H9 (cell line): ENCODE results near the gene TET3. TPM values are rescaled to one million over a fixed set of nuclear protein-coding genes. Genes with fewer than 3 reads are reported as not detected.
"Not testable (repeated sequence)": the region's sequence is repeated elsewhere in the genome, so short reads cannot be mapped to it uniquely, and the experiment has no call there.

Experiments
- DNase-seq: peaks from one replicate; pipeline ENCODE4 v3.0.0-alpha.2; 2017
- H2AFZ ChIP-seq: one replicate; pipeline ENCODE4 v1.6.1; 2013; ENCODE audit warnings: mild to moderate bottlenecking, low read length, control low read depth, moderate library complexity
- H2AK5ac ChIP-seq: 2 replicates; pipeline ENCODE4 v1.6.1; 2013; ENCODE audit warnings: low read length, control low read depth, mixed read lengths; ENCODE audit not compliant: insufficient read length
- H2BK120ac ChIP-seq: one replicate; pipeline ENCODE4 v1.6.1; 2013; ENCODE audit warnings: low read depth, mild to moderate bottlenecking, low read length, control low read depth, inconsistent platforms; ENCODE audit not compliant: poor library complexity, severe bottlenecking
- H2BK12ac ChIP-seq: 2 replicates; pipeline ENCODE4 v1.6.1; 2013; ENCODE audit warnings: low read length, control low read depth, mixed read lengths, low read depth; ENCODE audit not compliant: insufficient read length
- H2BK15ac ChIP-seq: 2 replicates; pipeline ENCODE4 v1.6.1; 2013; ENCODE audit warnings: low read depth, low read length, control low read depth
- H2BK20ac ChIP-seq: one replicate; pipeline ENCODE4 v1.6.1; 2013; ENCODE audit warnings: low read depth, mild to moderate bottlenecking, low read length, control low read depth, inconsistent platforms; ENCODE audit not compliant: poor library complexity, severe bottlenecking
- H2BK5ac ChIP-seq: 2 replicates; pipeline ENCODE4 v1.6.1; 2013; ENCODE audit warnings: low read length, control low read depth, mixed read lengths; ENCODE audit not compliant: insufficient read length
- H3K14ac ChIP-seq: 2 replicates; pipeline ENCODE4 v1.6.1; 2013; ENCODE audit warnings: low read length, control low read depth; ENCODE audit not compliant: insufficient read depth
- H3K18ac ChIP-seq: 2 replicates; pipeline ENCODE4 v1.6.1; 2013; ENCODE audit warnings: low read depth, mild to moderate bottlenecking, mixed read lengths, low read length, control low read depth; ENCODE audit not compliant: insufficient read length
- H3K23ac ChIP-seq: 2 replicates; pipeline ENCODE4 v1.6.1; 2013; ENCODE audit warnings: low read length, control low read depth, mixed read lengths, low read depth; ENCODE audit not compliant: insufficient read length
- H3K23me2 ChIP-seq: 2 replicates; pipeline ENCODE4 v1.6.1; 2013; ENCODE audit warnings: low read depth, mild to moderate bottlenecking, mixed read lengths, low read length, control low read depth; ENCODE audit not compliant: insufficient read length, poor library complexity, severe bottlenecking
- H3K27ac ChIP-seq: 2 replicates; pipeline ENCODE4 v1.5.1; 2013; ENCODE audit warnings: low read length, control low read depth, mixed read lengths, low read depth; ENCODE audit not compliant: insufficient read length
- H3K27me3 ChIP-seq: 2 replicates; pipeline ENCODE4 v1.6.1; 2013; ENCODE audit warnings: low read length, control low read depth, inconsistent platforms; ENCODE audit not compliant: insufficient read depth
- H3K4ac ChIP-seq: 2 replicates; pipeline ENCODE4 v1.6.1; 2013; ENCODE audit warnings: low read depth, mild to moderate bottlenecking, control low read depth, inconsistent platforms, low read length, moderate library complexity
- H3K4me1 ChIP-seq: 2 replicates; pipeline ENCODE4 v1.6.1; 2013; ENCODE audit warnings: low read length, control low read depth, inconsistent platforms; ENCODE audit not compliant: insufficient read depth
- H3K4me2 ChIP-seq: 2 replicates; pipeline ENCODE4 v1.6.1; 2013; ENCODE audit warnings: low read length, control low read depth, mixed read lengths; ENCODE audit not compliant: insufficient read length, insufficient read depth
- H3K56ac ChIP-seq: 2 replicates; pipeline ENCODE4 v1.6.1; 2013; ENCODE audit warnings: low read depth, mild to moderate bottlenecking, mixed read lengths, low read length, control low read depth; ENCODE audit not compliant: insufficient read length
- H3K79me1 ChIP-seq: 2 replicates; pipeline ENCODE4 v1.6.1; 2013; ENCODE audit warnings: low read depth, mild to moderate bottlenecking, moderate library complexity, low read length, control low read depth, inconsistent platforms; ENCODE audit not compliant: insufficient read depth, poor library complexity, severe bottlenecking
- H3K79me2 ChIP-seq: 2 replicates; pipeline ENCODE4 v1.6.1; 2013; ENCODE audit warnings: low read length, control low read depth, inconsistent platforms; ENCODE audit not compliant: insufficient read depth
- H3K9ac ChIP-seq: 2 replicates; pipeline ENCODE4 v1.6.1; 2013; ENCODE audit warnings: low read length, control low read depth, mixed read lengths; ENCODE audit not compliant: insufficient read length; ENCODE audit errors: extremely low read depth
- H3K9me3 ChIP-seq: one replicate; pipeline ENCODE4 v1.6.1; 2013; ENCODE audit warnings: low read depth, low read length, inconsistent platforms; ENCODE audit not compliant: control insufficient read depth
- H3T11ph ChIP-seq: one replicate; pipeline ENCODE4 v1.6.1; 2013; ENCODE audit warnings: mild to moderate bottlenecking, low read length, control low read depth, inconsistent platforms
- H4K20me1 ChIP-seq: one replicate; pipeline ENCODE4 v1.6.1; 2013; ENCODE audit not compliant: control insufficient read depth, insufficient read length, insufficient read depth
- H4K5ac ChIP-seq: 2 replicates; pipeline ENCODE4 v1.6.1; 2013; ENCODE audit warnings: low read depth, mild to moderate bottlenecking, mixed read lengths, low read length, control low read depth; ENCODE audit not compliant: insufficient read length
- H4K8ac ChIP-seq: replicated peaks from 2 replicates; pipeline ENCODE4 v1.6.1; 2013; ENCODE audit warnings: low read length, control low read depth, mixed read lengths, low read depth; ENCODE audit not compliant: insufficient read length
- H4K91ac ChIP-seq: 2 replicates; pipeline ENCODE4 v1.6.1; 2013; ENCODE audit warnings: low read depth, mild to moderate bottlenecking, moderate library complexity, mixed read lengths, low read length, control low read depth; ENCODE audit not compliant: insufficient read length
- H3K27ac Mint-ChIP-seq, 3 experiments: 2 replicates in 2 of 3; 3 replicates in 1 of 3; pipeline ENCODE4 v1.8.0; 2020 to 2021; ENCODE audit warnings: mixed read lengths in 3 of 3, mild to moderate bottlenecking in 1 of 3, moderate library complexity in 1 of 3
- H3K27me3 Mint-ChIP-seq: 2 replicates; pipeline ENCODE4 v1.8.0; 2021; ENCODE audit warnings: low read depth, mild to moderate bottlenecking, moderate library complexity, mixed read lengths
- H3K36me3 Mint-ChIP-seq, 3 experiments: 2 replicates in 2 of 3; 3 replicates in 1 of 3; pipeline ENCODE4 v1.8.0; 2020 to 2021; ENCODE audit warnings: low read depth in 3 of 3, mixed read lengths in 3 of 3; ENCODE audit not compliant: insufficient read depth in 1 of 3
- H3K4me1 Mint-ChIP-seq, 2 experiments: 2 replicates each; pipeline ENCODE4 v1.8.0; 2020; ENCODE audit warnings: mixed read lengths in 2 of 2
- H3K4me3 Mint-ChIP-seq, 2 experiments: 2 replicates in 1 of 2; 3 replicates in 1 of 2; pipeline ENCODE4 v1.8.0; 2020 to 2021; ENCODE audit warnings: mild to moderate bottlenecking in 2 of 2, mixed read lengths in 2 of 2, moderate library complexity in 1 of 2
- H3K9me3 Mint-ChIP-seq, 2 experiments: 2 replicates in 1 of 2; 3 replicates in 1 of 2; pipeline ENCODE4 v1.8.0; 2020; ENCODE audit warnings: mild to moderate bottlenecking in 2 of 2, mixed read lengths in 2 of 2, moderate library complexity in 1 of 2
- CTCF ChIP-seq: fragments of 200-600 bp; sonication (generic); conservative IDR thresholded peaks from 3 replicates; pipeline ENCODE4 v1.8.0; 2021; ENCODE audit warnings: antibody characterized with exemption, mild to moderate bottlenecking
- WGBS: extraction: QIAGEN DNeasy Blood & Tissue Kit; methylation state at CpG from one replicate; pipeline ENCODE4 v1.1.7; 2013; ENCODE audit warnings: missing lambda C conversion rate, low lambda C conversion rate, mixed read lengths; ENCODE audit not compliant: insufficient read length; ENCODE audit errors: extremely low coverage; 5-methylcytosine and 5-hydroxymethylcytosine counted together
- total RNA-seq: library from RNA; stranded (reverse); gene quantifications from 2 replicates; pipeline ENCODE4 v1.2.1, GENCODE V29; 2021

TET3 gene
- total RNA-seq, 1 experiment from 2014 or later = 24.7 TPM

DNA sequence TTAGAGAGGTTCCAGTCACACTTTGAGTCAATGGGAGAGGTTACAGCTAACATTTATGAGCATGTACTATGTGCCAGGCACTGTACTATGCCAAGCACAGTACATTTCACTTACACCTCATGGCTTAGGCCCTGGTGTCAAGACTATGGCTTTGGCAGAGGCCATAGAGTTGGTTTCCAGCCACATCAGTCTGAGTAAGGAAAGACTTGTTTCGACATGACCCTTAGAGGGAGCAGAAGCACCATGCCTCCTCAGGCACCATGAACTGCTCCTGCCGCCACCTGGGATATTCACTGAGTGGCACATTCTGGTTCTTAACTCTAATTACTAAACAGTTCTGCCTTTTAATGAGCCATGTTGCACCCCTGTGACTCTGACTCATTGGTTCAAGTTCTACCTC lies 45.3 kb upstream of the TET3 start:
- no peak overlapping the region for H3K18ac ChIP-seq
- no peak overlapping the region for H2BK12ac ChIP-seq
- no peak overlapping the region for H3K4me2 ChIP-seq
- no peak overlapping the region for H2BK20ac ChIP-seq
- Mint-ChIP-seq H3K9me3 (no peaks in the 10 kb centered on the region), H3K36me3 (peaks cover under 1 to 32% (median 14%) of the 10 kb centered on the region in 3 experiments; a peak in 5 of 7 replicates), H3K4me3 (no peak overlapping the region), H3K27ac (peak overlapping the region in 1 of 3 experiments; percentile 75; a peak in 1 of 7 replicates), H3K27me3 (no peaks in the 10 kb centered on the region), H3K4me1 (peaks cover 0 to 3% of the 10 kb centered on the region in 2 experiments; a peak in 1 of 4 replicates)
- H3K23ac ChIP-seq = no peak overlapping the region
- no peaks in the 10 kb centered on the region for H3K27me3 ChIP-seq
- peaks cover 15% of the 10 kb centered on the region for H3K79me2 ChIP-seq
- H2BK120ac ChIP-seq = no peak overlapping the region
- no peaks in the 10 kb centered on the region for H3K9me3 ChIP-seq
- DNase-seq = peak; percentile 45
- no peaks in the 10 kb centered on the region for H3K4me1 ChIP-seq
- H4K5ac ChIP-seq = no peak overlapping the region
- H3K23me2 ChIP-seq = no peaks in the 10 kb centered on the region
- no CpG with 5 or more reads among the region's 2 CpGs for WGBS
- no peak overlapping the region for H2AFZ ChIP-seq
- no peak overlapping the region for H3K14ac ChIP-seq
- peaks cover 7% of the 10 kb centered on the region for H3K79me1 ChIP-seq
- peak; percentile 42; the same call in 2 of the 3 replicates for TF ChIP-seq CTCF
- H2BK15ac ChIP-seq = no peak overlapping the region
- no peak overlapping the region for H4K8ac ChIP-seq
- no peak overlapping the region for H2AK5ac ChIP-seq
- H3K9ac ChIP-seq = no peak overlapping the region
- H3T11ph ChIP-seq = no peak overlapping the region
- no peak overlapping the region for H4K91ac ChIP-seq
- H3K4ac ChIP-seq = no peak overlapping the region
- H3K56ac ChIP-seq = no peak overlapping the region
- no peak overlapping the region for H2BK5ac ChIP-seq
- H3K27ac ChIP-seq = no peak overlapping the region
- peaks cover 3% of the 10 kb centered on the region for H4K20me1 ChIP-seq

DNA sequence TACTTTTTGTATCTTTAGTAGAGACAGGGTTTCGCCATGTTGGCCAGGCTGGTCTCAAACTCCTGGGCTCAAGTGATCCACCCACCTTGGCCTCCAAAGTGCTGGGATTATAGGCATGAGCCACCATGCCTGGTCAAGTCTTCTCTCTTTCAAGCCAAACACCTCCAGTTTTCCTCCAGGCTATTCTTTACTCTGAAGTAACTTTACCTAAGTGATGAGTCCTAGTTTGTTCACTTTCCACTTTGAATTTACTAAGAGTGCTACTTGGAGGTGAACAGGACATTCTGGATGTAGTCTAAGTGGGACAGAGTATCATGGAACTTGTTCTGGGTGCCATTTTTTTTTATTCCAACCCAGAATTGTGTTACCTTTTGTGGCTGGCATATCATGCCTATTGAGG lies 44.6 kb upstream of the TET3 start:
- not testable (repeated sequence) for H3K9ac ChIP-seq, H4K5ac ChIP-seq, H2BK15ac ChIP-seq, H2BK20ac ChIP-seq, H3K14ac ChIP-seq, H3K9me3 Mint-ChIP-seq, H2BK5ac ChIP-seq, H4K8ac ChIP-seq, H3K27me3 ChIP-seq, H2BK12ac ChIP-seq, H2AK5ac ChIP-seq, H2AFZ ChIP-seq, H3K56ac ChIP-seq, H3K23me2 ChIP-seq, H3K4me1 ChIP-seq, H3T11ph ChIP-seq, H2BK120ac ChIP-seq, H3K4me2 ChIP-seq, H3K9me3 ChIP-seq, H3K27me3 Mint-ChIP-seq, H3K4ac ChIP-seq, H3K18ac ChIP-seq, H3K4me1 Mint-ChIP-seq, H3K23ac ChIP-seq, H4K91ac ChIP-seq, H4K20me1 ChIP-seq, H3K4me3 Mint-ChIP-seq, DNase-seq, H3K27ac ChIP-seq
- Mint-ChIP-seq H3K27ac (peak overlapping the region in 1 of 3 experiments; percentile 75; a peak in 1 of 7 replicates), H3K36me3 (peaks cover 2 to 38% (median 18%) of the 10 kb centered on the region in 3 experiments; a peak in 5 of 7 replicates)
- WGBS = no CpG with 5 or more reads among the region's 1 CpG
- Histone ChIP-seq H3K79me1 (peaks cover 11% of the 10 kb centered on the region), H3K79me2 (peaks cover 15% of the 10 kb centered on the region)
